ENCODE measurements around the gene TSTD2. TPM values are rescaled to one million over a fixed set of nuclear protein-coding genes. Genes with fewer than 3 reads are reported as not detected.

The TSTD2 gene
- total RNA-seq, 3 donors from 2014 or later (not counting 1 experiment from before 2014, with no cell fraction given), result 16.2 to 25.7 (median 24.7) TPM

DNA sequence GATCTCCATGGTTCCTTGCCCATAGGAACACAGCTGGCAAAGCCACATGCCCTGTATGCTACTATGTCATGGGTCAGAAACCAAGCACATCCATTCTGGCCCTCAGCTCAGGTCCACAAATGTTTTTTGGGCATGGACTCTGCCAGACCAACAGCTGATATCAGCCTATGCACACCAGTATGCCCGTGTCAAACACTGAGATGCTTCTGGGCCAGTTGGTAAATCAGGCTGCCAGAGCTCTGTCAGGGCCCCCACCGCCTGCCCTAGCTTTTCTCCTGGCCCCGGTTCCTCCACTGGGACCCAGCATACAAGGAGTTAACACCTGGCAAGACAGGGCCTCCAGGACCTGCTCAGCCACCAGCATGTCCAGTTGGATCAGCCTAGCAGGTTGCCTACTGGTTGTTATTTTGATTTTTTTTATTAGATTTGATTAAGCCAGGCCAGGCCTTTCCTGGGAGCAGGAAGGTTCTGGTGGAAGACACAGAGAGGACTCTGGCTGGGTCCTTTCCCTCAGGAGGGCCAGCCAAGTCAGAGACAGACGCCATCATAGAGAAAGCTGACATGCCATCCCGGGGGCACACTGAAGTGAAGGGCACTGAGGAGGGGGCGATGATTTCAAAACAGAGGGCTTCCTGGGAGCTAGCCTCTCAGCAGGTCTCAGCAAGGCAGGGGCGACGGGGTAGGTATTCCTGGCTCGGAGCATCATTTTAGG lies 65.8 kb downstream of the TSTD2 start:
- H3K4me3 Mint-ChIP-seq, result no peak overlapping the region
- TF ChIP-seq, protein P1, sequence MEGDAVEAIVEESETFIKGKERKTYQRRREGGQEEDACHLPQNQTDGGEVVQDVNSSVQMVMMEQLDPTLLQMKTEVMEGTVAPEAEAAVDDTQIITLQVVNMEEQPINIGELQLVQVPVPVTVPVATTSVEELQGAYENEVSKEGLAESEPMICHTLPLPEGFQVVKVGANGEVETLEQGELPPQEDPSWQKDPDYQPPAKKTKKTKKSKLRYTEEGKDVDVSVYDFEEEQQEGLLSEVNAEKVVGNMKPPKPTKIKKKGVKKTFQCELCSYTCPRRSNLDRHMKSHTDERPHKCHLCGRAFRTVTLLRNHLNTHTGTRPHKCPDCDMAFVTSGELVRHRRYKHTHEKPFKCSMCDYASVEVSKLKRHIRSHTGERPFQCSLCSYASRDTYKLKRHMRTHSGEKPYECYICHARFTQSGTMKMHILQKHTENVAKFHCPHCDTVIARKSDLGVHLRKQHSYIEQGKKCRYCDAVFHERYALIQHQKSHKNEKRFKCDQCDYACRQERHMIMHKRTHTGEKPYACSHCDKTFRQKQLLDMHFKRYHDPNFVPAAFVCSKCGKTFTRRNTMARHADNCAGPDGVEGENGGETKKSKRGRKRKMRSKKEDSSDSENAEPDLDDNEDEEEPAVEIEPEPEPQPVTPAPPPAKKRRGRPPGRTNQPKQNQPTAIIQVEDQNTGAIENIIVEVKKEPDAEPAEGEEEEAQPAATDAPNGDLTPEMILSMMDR (IDR thresholded peaks at IDR 0.05), result no peak

DNA sequence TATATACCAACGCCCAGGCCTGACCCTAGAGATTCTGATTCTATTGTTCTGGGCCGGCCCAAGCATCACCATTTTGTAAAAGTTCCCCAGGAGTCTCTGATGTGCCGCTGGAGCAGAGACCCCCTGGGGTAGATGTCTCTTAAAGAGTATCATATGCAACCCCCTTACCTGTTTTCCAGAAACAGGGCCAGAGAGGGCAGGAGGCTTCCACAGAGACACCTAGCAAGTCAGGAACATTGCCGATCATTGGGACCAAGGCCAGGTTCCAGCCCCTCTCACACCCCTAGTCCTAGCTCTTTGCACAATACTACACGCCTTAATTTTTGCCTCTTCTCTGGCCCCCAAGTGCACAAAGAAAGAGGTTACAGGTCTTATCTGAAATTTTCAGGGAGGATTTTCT lies 67.9 kb downstream of the TSTD2 start:
- intact Hi-C loops (cut with micrococcal nuclease), result no loop called here
- WGBS (ENCODE audit: insufficient coverage), result 84% methylated on average over 5 of the region's 5 CpGs
- H3K4me3 Mint-ChIP-seq, result no peak overlapping the region

More for the DNA sequence above, 65.8 kb downstream of the TSTD2 start:
- Mint-ChIP-seq H3K27me3 (ENCODE audit: low read depth in 2 of 2) (peaks cover 0 to 13% of the 10 kb centered on the region in 2 donors), H3K27ac (no peak overlapping the region), H3K9me3 (no peaks in the 10 kb centered on the region), H3K36me3 (no peaks in the 10 kb centered on the region), H3K4me1 (no peaks in the 10 kb centered on the region)
- Histone ChIP-seq H3K4me1 (ENCODE audit: control insufficient read depth, insufficient read depth, low read length) (no peaks in the 10 kb centered on the region), H3K27ac (ENCODE audit: low read length) (no peak overlapping the region), H3K9me3 (ENCODE audit: control insufficient read depth, insufficient read depth, low read length) (no peaks in the 10 kb centered on the region), H3K36me3 (ENCODE audit: control insufficient read depth, insufficient read depth, low read length) (no peaks in the 10 kb centered on the region), H3K4me3 (ENCODE audit: low read length) (no peak overlapping the region), H3K27me3 (ENCODE audit: control insufficient read depth, insufficient read depth, low read length) (no peaks in the 10 kb centered on the region)
- DNase-seq (no peak), ATAC-seq (no peak)
- intact Hi-C loops (cut with micrococcal nuclease), result no loop called here
- WGBS (ENCODE audit: insufficient coverage), result 59% methylated on average over 9 of the region's 9 CpGs

GRCh38 chr9:97564291-97565175 lies 68.6 kb downstream of the TSTD2 start:
- no peak overlapping the region for H3K27ac Mint-ChIP-seq
- intact Hi-C loops (cut with micrococcal nuclease), result no loop called here
- H3K4me3 ChIP-seq (ENCODE audit: low read length), result no peak overlapping the region
- no peaks in the 10 kb centered on the region for H3K9me3 ChIP-seq (ENCODE audit: control insufficient read depth, insufficient read depth, low read length)
- H3K4me1 Mint-ChIP-seq, result no peaks in the 10 kb centered on the region
- H3K27ac ChIP-seq (ENCODE audit: low read length), result no peak overlapping the region
- H3K9me3 Mint-ChIP-seq, result no peaks in the 10 kb centered on the region
- no peaks in the 10 kb centered on the region for H3K36me3 Mint-ChIP-seq
- H3K27me3 ChIP-seq (ENCODE audit: control insufficient read depth, insufficient read depth, low read length), result no peaks in the 10 kb centered on the region
- H3K27me3 Mint-ChIP-seq (ENCODE audit: low read depth in 2 of 2), result peaks cover 6 to 17% of the 10 kb centered on the region in 2 donors
- no peak for ATAC-seq
- TF ChIP-seq, protein P1 (IDR thresholded peaks at IDR 0.05), result no peak
- 74% methylated on average over 14 of the region's 14 CpGs for WGBS (ENCODE audit: insufficient coverage)
- no peaks in the 10 kb centered on the region for H3K36me3 ChIP-seq (ENCODE audit: control insufficient read depth, insufficient read depth, low read length)
- no peak overlapping the region for H3K4me3 Mint-ChIP-seq
- no peaks in the 10 kb centered on the region for H3K4me1 ChIP-seq (ENCODE audit: control insufficient read depth, insufficient read depth, low read length)
- DNase-seq, result no peak

More for the DNA sequence above, 67.9 kb downstream of the TSTD2 start:
- no peak for DNase-seq
- Mint-ChIP-seq H3K4me1 (no peaks in the 10 kb centered on the region), H3K27me3 (ENCODE audit: low read depth in 2 of 2) (peaks cover 0 to 11% of the 10 kb centered on the region in 2 donors), H3K27ac (no peak overlapping the region), H3K9me3 (no peaks in the 10 kb centered on the region), H3K36me3 (no peaks in the 10 kb centered on the region)
- Histone ChIP-seq H3K27ac (ENCODE audit: low read length) (no peak overlapping the region), H3K9me3 (ENCODE audit: control insufficient read depth, insufficient read depth, low read length) (no peaks in the 10 kb centered on the region), H3K36me3 (ENCODE audit: control insufficient read depth, insufficient read depth, low read length) (no peaks in the 10 kb centered on the region), H3K4me3 (ENCODE audit: low read length) (no peak overlapping the region), H3K4me1 (ENCODE audit: control insufficient read depth, insufficient read depth, low read length) (no peaks in the 10 kb centered on the region), H3K27me3 (ENCODE audit: control insufficient read depth, insufficient read depth, low read length) (no peaks in the 10 kb centered on the region)
- ATAC-seq, result no peak
- TF ChIP-seq, protein P1 (IDR thresholded peaks at IDR 0.05), result no peak
